Osteoblast (primary cell): ENCODE results near the gene CDH4. TPM values are rescaled to one million over a fixed set of nuclear protein-coding genes. Genes with fewer than 3 reads are reported as not detected.

ENCODE experiments used
- DNase-seq: peaks from one replicate; pipeline ENCODE4 v3.0.0; 2011; ENCODE audit warnings: low spot score, mixed read lengths; ENCODE audit not compliant: insufficient read length; ENCODE audit errors: missing footprints
- H2AFZ ChIP-seq: 2 replicates; pipeline ENCODE4 v1.6.0; 2011; ENCODE audit warnings: mild to moderate bottlenecking, low read length
- H3K27ac ChIP-seq: 2 replicates; pipeline ENCODE4 v1.5.1; 2011; ENCODE audit warnings: mild to moderate bottlenecking, low read depth, low read length, moderate library complexity
- H3K27me3 ChIP-seq: 2 replicates; pipeline ENCODE4 v1.6.0; 2012; ENCODE audit warnings: mild to moderate bottlenecking, control low read depth, inconsistent platforms, low read length, moderate library complexity; ENCODE audit not compliant: insufficient read depth
- H3K36me3 ChIP-seq: 2 replicates; pipeline ENCODE4 v1.5.1; 2011; ENCODE audit warnings: mild to moderate bottlenecking, low read length, control low read depth, moderate library complexity; ENCODE audit not compliant: insufficient read depth
- H3K4me1 ChIP-seq: 2 replicates; pipeline ENCODE4 v1.5.1; 2011; ENCODE audit warnings: mild to moderate bottlenecking, low read length, control low read depth, moderate library complexity; ENCODE audit not compliant: insufficient read depth
- H3K4me2 ChIP-seq: 2 replicates; pipeline ENCODE4 v1.6.0; 2011; ENCODE audit warnings: mild to moderate bottlenecking, low read length; ENCODE audit not compliant: insufficient read depth
- H3K4me3 ChIP-seq: fragments of 200-600 bp; sonication (generic); 3 replicates; pipeline ENCODE4 v1.5.1; 2012; ENCODE audit warnings: mild to moderate bottlenecking, low read length, inconsistent platforms; ENCODE audit not compliant: insufficient read depth
- H3K79me2 ChIP-seq: 2 replicates; pipeline ENCODE4 v1.6.0; 2012; ENCODE audit warnings: mild to moderate bottlenecking, low read length, control low read depth, inconsistent platforms; ENCODE audit not compliant: insufficient read depth
- H3K9me3 ChIP-seq: 2 replicates; pipeline ENCODE4 v1.5.1; 2011; ENCODE audit warnings: low read depth, low read length, control low read depth
- H4K20me1 ChIP-seq: 2 replicates; pipeline ENCODE4 v1.6.0; 2012; ENCODE audit warnings: mild to moderate bottlenecking, low read length, control low read depth; ENCODE audit not compliant: insufficient read depth
- total RNA-seq: library from RNA; depleted of rRNA; stranded (reverse); fragments of >200 nt; gene quantifications from 2 replicates; pipeline ENCODE4 v1.2.3, GENCODE V29; 2012
- TF ChIP-seq, protein P1 (sequence below): IDR thresholded peaks from 2 replicates; pipeline ENCODE4 v1.5.1; 2011; ENCODE audit warnings: mild to moderate bottlenecking, low read depth, low read length, moderate library complexity; ENCODE audit errors: extremely low read depth

CDH4 gene
- total RNA-seq, 1 donor = 1.1 TPM

GRCh38 chr20:61279621-61280150, 27.6 kb downstream of the CDH4 start:
- no peak overlapping the region for H3K4me2 ChIP-seq
- no peak overlapping the region for H2AFZ ChIP-seq
- peak; percentile 86 for DNase-seq
- no peak overlapping the region for H3K4me3 ChIP-seq
- H3K4me1 ChIP-seq = no peaks in the 10 kb centered on the region
- H3K9me3 ChIP-seq = no peaks in the 10 kb centered on the region
- TF ChIP-seq, protein P1, sequence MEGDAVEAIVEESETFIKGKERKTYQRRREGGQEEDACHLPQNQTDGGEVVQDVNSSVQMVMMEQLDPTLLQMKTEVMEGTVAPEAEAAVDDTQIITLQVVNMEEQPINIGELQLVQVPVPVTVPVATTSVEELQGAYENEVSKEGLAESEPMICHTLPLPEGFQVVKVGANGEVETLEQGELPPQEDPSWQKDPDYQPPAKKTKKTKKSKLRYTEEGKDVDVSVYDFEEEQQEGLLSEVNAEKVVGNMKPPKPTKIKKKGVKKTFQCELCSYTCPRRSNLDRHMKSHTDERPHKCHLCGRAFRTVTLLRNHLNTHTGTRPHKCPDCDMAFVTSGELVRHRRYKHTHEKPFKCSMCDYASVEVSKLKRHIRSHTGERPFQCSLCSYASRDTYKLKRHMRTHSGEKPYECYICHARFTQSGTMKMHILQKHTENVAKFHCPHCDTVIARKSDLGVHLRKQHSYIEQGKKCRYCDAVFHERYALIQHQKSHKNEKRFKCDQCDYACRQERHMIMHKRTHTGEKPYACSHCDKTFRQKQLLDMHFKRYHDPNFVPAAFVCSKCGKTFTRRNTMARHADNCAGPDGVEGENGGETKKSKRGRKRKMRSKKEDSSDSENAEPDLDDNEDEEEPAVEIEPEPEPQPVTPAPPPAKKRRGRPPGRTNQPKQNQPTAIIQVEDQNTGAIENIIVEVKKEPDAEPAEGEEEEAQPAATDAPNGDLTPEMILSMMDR = no peak
- H3K27me3 ChIP-seq = no peaks in the 10 kb centered on the region
- H3K79me2 ChIP-seq = no peaks in the 10 kb centered on the region
- no peaks in the 10 kb centered on the region for H4K20me1 ChIP-seq
- H3K36me3 ChIP-seq = no peaks in the 10 kb centered on the region
- no peak overlapping the region for H3K27ac ChIP-seq

GRCh38 chr20:61280217-61280980, 28.3 kb downstream of the CDH4 start:
- H3K27ac ChIP-seq = no peak overlapping the region
- H3K4me2 ChIP-seq = no peak overlapping the region
- H2AFZ ChIP-seq = no peak overlapping the region
- TF ChIP-seq, protein P1 = no peak
- no peaks in the 10 kb centered on the region for H3K27me3 ChIP-seq
- DNase-seq = peak; percentile 64
- H3K79me2 ChIP-seq = no peaks in the 10 kb centered on the region
- no peaks in the 10 kb centered on the region for H4K20me1 ChIP-seq
- no peaks in the 10 kb centered on the region for H3K4me1 ChIP-seq
- H3K9me3 ChIP-seq = no peaks in the 10 kb centered on the region
- no peaks in the 10 kb centered on the region for H3K36me3 ChIP-seq
- H3K4me3 ChIP-seq = no peak overlapping the region

DNA sequence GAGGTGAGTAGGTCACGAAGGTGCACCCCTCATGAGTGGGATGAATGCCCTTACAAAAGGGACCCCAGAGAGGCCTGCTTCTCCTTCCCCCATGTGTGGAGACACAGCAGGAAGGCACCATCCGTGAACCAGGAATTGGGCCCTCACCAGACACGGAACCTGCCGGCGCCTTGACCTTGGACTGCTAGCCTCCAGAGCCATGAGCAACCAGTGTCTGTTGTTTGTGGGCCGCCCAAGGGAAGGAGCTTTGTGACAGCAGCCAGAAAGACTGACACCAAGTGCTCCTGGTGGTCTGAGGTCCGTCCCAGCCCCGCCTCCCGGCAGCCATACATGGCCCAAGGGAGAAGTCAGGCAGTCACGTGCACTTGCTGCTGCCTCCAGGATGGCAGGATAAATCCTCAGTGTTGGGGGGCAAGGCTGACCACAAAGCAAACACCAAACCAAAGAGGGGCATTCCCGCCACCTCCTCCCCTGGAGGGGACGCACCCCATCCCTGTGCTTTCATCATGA, 29.3 kb downstream of the CDH4 start:
- H3K4me3 ChIP-seq = no peak overlapping the region
- H3K36me3 ChIP-seq = no peaks in the 10 kb centered on the region
- no peaks in the 10 kb centered on the region for H3K27me3 ChIP-seq
- no peaks in the 10 kb centered on the region for H3K79me2 ChIP-seq
- no peaks in the 10 kb centered on the region for H4K20me1 ChIP-seq
- TF ChIP-seq, protein P1 = no peak
- H3K4me1 ChIP-seq = no peaks in the 10 kb centered on the region
- H3K27ac ChIP-seq = no peak overlapping the region
- no peaks in the 10 kb centered on the region for H3K9me3 ChIP-seq
- H2AFZ ChIP-seq = no peak overlapping the region
- no peak overlapping the region for H3K4me2 ChIP-seq
- DNase-seq = peak; percentile 51

DNA sequence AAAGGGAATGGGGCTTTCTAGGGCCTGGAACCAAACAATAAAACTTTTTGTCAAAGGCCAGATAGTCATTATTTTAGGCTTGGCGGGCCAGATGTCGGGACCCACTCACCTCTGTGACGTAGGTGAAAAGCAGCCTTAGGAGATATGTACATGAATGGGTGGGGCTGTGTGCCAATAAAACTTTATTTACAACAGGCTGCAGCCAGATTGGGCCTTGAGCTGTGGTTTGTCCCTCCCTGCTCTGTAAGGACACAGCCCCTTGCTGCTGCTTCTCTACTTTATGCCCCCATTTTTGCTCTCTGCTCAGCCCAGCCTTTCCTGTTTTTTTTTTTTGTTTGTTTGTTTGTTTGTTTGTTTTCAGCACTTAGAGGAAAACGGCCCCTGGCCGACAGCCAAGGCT, 32.7 kb downstream of the CDH4 start:
- Histone ChIP-seq H2AFZ (no peak overlapping the region), H3K27ac (no peak overlapping the region), H3K27me3 (no peaks in the 10 kb centered on the region), H3K4me2 (no peak overlapping the region), H3K4me1 (no peaks in the 10 kb centered on the region), H3K4me3 (no peak overlapping the region), H3K79me2 (no peaks in the 10 kb centered on the region), H3K36me3 (no peaks in the 10 kb centered on the region), H4K20me1 (no peaks in the 10 kb centered on the region), H3K9me3 (no peaks in the 10 kb centered on the region)
- DNase-seq = peak; percentile 34
- TF ChIP-seq, protein P1 = no peak
